HEK293 (cell line): ENCODE results near the gene ITPKB.

ENCODE experiments used
- EGR2 ChIP-seq: fragments of 450-650 bp; formaldehyde crosslinking; IDR thresholded peaks from 2 replicates; pipeline ENCODE4 v1.5.1; 2016; ENCODE audit warnings: low read depth, missing biosample characterization, missing genetic modification characterization
- GLIS1 ChIP-seq: fragments of 450-650 bp; formaldehyde crosslinking; IDR thresholded peaks from 2 replicates; pipeline ENCODE4 v1.5.1; 2016; ENCODE audit warnings: missing biosample characterization, missing genetic modification characterization
- KLF10 ChIP-seq: fragments of 450-650 bp; IDR thresholded peaks from 2 replicates; pipeline ENCODE4 v1.5.1; 2018; ENCODE audit warnings: missing biosample characterization, mild to moderate bottlenecking, missing genetic modification characterization
- KLF17 ChIP-seq: fragments of 450-650 bp; formaldehyde crosslinking; IDR thresholded peaks from 2 replicates; pipeline ENCODE4 v1.5.1; 2016; ENCODE audit warnings: missing biosample characterization, missing genetic modification characterization
- MEIS1 ChIP-seq: sonication (generic); formaldehyde crosslinking; IDR thresholded peaks from 2 replicates; pipeline ENCODE4 v1.8.1; 2022; ENCODE audit warnings: missing genetic modification reagents, mild to moderate bottlenecking, borderline replicate concordance
- TSHZ1 ChIP-seq: fragments of 450-650 bp; formaldehyde crosslinking; IDR thresholded peaks from 2 replicates; pipeline ENCODE4 v1.5.1; 2016; ENCODE audit warnings: missing biosample characterization, missing genetic modification characterization, borderline replicate concordance
- ZBTB1 ChIP-seq: fragments of 450-650 bp; formaldehyde crosslinking; IDR thresholded peaks from 2 replicates; pipeline ENCODE4 v1.5.1; 2016; ENCODE audit warnings: missing biosample characterization, missing genetic modification characterization
- ZFHX2 ChIP-seq: fragments of 450-650 bp; formaldehyde crosslinking; conservative IDR thresholded peaks from 2 replicates; pipeline ENCODE4 v1.5.1; 2016; ENCODE audit warnings: missing biosample characterization, missing genetic modification characterization
- ZFP41 ChIP-seq: fragments of 450-650 bp; formaldehyde crosslinking; IDR thresholded peaks from 2 replicates; pipeline ENCODE4 v1.5.1; 2016; ENCODE audit warnings: missing biosample characterization, missing genetic modification characterization, borderline replicate concordance
- ZNF175 ChIP-seq: fragments of 450-650 bp; formaldehyde crosslinking; IDR thresholded peaks from 2 replicates; pipeline ENCODE4 v1.5.1; 2016; ENCODE audit warnings: missing biosample characterization, missing genetic modification characterization
- ZNF2 ChIP-seq: fragments of 450-650 bp; formaldehyde crosslinking; IDR thresholded peaks from 2 replicates; pipeline ENCODE4 v1.5.1; 2016; ENCODE audit warnings: missing biosample characterization, missing genetic modification characterization
- ZNF214 ChIP-seq: fragments of 450-650 bp; formaldehyde crosslinking; IDR thresholded peaks from 2 replicates; pipeline ENCODE4 v1.5.1; 2017; ENCODE audit warnings: missing biosample characterization, mild to moderate bottlenecking, missing genetic modification characterization, borderline replicate concordance
- ZNF24 ChIP-seq: fragments of 450-650 bp; formaldehyde crosslinking; IDR thresholded peaks from 2 replicates; pipeline ENCODE4 v1.5.1; 2016; ENCODE audit warnings: missing biosample characterization, missing genetic modification characterization
- ZNF350 ChIP-seq: fragments of 450-650 bp; formaldehyde crosslinking; IDR thresholded peaks from 2 replicates; pipeline ENCODE4 v1.5.0; 2017; ENCODE audit warnings: missing biosample characterization, mild to moderate bottlenecking, missing genetic modification characterization
- ZNF416 ChIP-seq: fragments of 450-650 bp; formaldehyde crosslinking; IDR thresholded peaks from 2 replicates; pipeline ENCODE4 v1.5.1; 2016; ENCODE audit warnings: missing biosample characterization, missing genetic modification characterization
- ZNF473 ChIP-seq: fragments of 450-650 bp; formaldehyde crosslinking; IDR thresholded peaks from 2 replicates; pipeline ENCODE4 v1.5.1; 2017; ENCODE audit warnings: missing biosample characterization, missing genetic modification characterization
- ZNF514 ChIP-seq: fragments of 450-650 bp; formaldehyde crosslinking; IDR thresholded peaks from 2 replicates; pipeline ENCODE4 v1.5.1; 2016; ENCODE audit warnings: missing biosample characterization, missing genetic modification characterization
- ZNF530 ChIP-seq: fragments of 450-650 bp; formaldehyde crosslinking; IDR thresholded peaks from 2 replicates; pipeline ENCODE4 v1.5.1; 2016; ENCODE audit warnings: low read depth, missing biosample characterization, missing genetic modification characterization
- ZNF555 ChIP-seq: fragments of 450-650 bp; formaldehyde crosslinking; conservative IDR thresholded peaks from 2 replicates; pipeline ENCODE4 v1.5.1; 2017; ENCODE audit warnings: missing biosample characterization, mild to moderate bottlenecking, missing genetic modification characterization, inconsistent platforms
- ZNF639 ChIP-seq: fragments of 450-650 bp; formaldehyde crosslinking; IDR thresholded peaks from 2 replicates; pipeline ENCODE4 v1.5.1; 2016; ENCODE audit warnings: missing biosample characterization, missing genetic modification characterization
- ZNF677 ChIP-seq: fragments of 450-650 bp; IDR thresholded peaks from 2 replicates; pipeline ENCODE4 v1.5.0; 2018; ENCODE audit warnings: missing biosample characterization, mild to moderate bottlenecking, missing genetic modification characterization, moderate library complexity
- ZNF701 ChIP-seq: fragments of 450-650 bp; formaldehyde crosslinking; IDR thresholded peaks from 2 replicates; pipeline ENCODE4 v1.5.1; 2016; ENCODE audit warnings: missing biosample characterization, missing genetic modification characterization
- ZNF747 ChIP-seq: fragments of 450-650 bp; formaldehyde crosslinking; IDR thresholded peaks from 2 replicates; pipeline ENCODE4 v1.5.1; 2016; ENCODE audit warnings: missing biosample characterization, missing genetic modification characterization
- ZNF768 ChIP-seq: fragments of 450-650 bp; formaldehyde crosslinking; IDR thresholded peaks from 2 replicates; pipeline ENCODE4 v1.5.1; 2018; ENCODE audit warnings: missing biosample characterization, mild to moderate bottlenecking, missing genetic modification characterization
- ZNF837 ChIP-seq: fragments of 450-650 bp; formaldehyde crosslinking; IDR thresholded peaks from 2 replicates; pipeline ENCODE4 v1.5.1; 2016; ENCODE audit warnings: missing biosample characterization, missing genetic modification characterization
- ZNF843 ChIP-seq: fragments of 450-650 bp; formaldehyde crosslinking; IDR thresholded peaks from 2 replicates; pipeline ENCODE4 v1.5.1; 2016; ENCODE audit warnings: missing biosample characterization, missing genetic modification characterization
- TF ChIP-seq, protein P1 (sequence below): fragments of 450-650 bp; formaldehyde crosslinking; IDR thresholded peaks from 2 replicates; pipeline ENCODE4 v1.5.1; 2016; ENCODE audit warnings: missing biosample characterization, missing genetic modification characterization
- TF ChIP-seq, protein P2 (sequence below): fragments of 450-650 bp; formaldehyde crosslinking; IDR thresholded peaks from 2 replicates; pipeline ENCODE4 v1.5.1; 2017; ENCODE audit warnings: missing biosample characterization, missing genetic modification characterization
- TF ChIP-seq, protein P3 (sequence below): fragments of 450-650 bp; formaldehyde crosslinking; IDR thresholded peaks from 2 replicates; pipeline ENCODE4 v1.5.1; 2016; ENCODE audit warnings: missing biosample characterization, missing genetic modification characterization

The ITPKB gene

GRCh38 chr1:226778657-226779058 is 39.6 kb upstream of the ITPKB start (continued):
- TF ChIP-seq TSHZ1 = peak; percentile 93
- TF ChIP-seq, protein P1, sequence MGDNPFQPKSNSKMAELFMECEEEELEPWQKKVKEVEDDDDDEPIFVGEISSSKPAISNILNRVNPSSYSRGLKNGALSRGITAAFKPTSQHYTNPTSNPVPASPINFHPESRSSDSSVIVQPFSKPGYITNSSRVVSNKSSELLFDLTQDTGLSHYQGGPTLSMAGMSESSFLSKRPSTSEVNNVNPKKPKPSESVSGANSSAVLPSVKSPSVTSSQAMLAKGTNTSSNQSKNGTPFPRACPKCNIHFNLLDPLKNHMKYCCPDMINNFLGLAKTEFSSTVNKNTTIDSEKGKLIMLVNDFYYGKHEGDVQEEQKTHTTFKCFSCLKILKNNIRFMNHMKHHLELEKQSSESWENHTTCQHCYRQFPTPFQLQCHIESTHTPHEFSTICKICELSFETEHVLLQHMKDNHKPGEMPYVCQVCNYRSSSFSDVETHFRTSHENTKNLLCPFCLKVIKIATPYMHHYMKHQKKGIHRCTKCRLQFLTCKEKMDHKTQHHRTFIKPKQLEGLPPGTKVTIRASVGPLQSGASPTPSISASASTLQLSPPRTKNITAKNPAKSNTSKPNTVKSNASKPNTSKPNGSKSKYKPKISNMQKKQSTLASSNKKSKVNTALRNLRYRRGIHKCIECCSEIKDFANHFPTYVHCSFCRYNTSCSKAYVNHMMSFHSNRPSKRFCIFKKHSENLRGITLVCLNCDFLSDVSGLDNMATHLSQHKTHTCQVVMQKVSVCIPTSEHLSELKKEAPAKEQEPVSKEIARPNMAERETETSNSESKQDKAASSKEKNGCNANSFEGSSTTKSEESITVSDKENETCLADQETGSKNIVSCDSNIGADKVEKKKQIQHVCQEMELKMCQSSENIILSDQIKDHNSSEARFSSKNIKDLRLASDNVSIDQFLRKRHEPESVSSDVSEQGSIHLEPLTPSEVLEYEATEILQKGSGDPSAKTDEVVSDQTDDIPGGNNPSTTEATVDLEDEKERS (tag by site-specific recombination) = no peak
- TF ChIP-seq ZNF768 (tag by site-specific recombination) = 0 out of 2 replicates have a peak, but pooled peaks have one; percentile 22
- peak; percentile 91 for TF ChIP-seq MEIS1
- TF ChIP-seq ZNF214 = no peak
- no peak for TF ChIP-seq ZNF837 (tag by site-specific recombination)
- 0 out of 2 replicates have a peak, but pooled peaks have one; percentile 45 for TF ChIP-seq KLF10 (tag by site-specific recombination)
- no peak for TF ChIP-seq ZNF175 (tag by site-specific recombination)
- TF ChIP-seq ZNF473 (tag by site-specific recombination) = no peak
- peak; percentile 46; the same call in 1 of the 2 replicates for TF ChIP-seq ZNF2 (tag by site-specific recombination)
- TF ChIP-seq ZFP41 = no peak
- no peak for TF ChIP-seq ZNF555
- TF ChIP-seq, protein P2, sequence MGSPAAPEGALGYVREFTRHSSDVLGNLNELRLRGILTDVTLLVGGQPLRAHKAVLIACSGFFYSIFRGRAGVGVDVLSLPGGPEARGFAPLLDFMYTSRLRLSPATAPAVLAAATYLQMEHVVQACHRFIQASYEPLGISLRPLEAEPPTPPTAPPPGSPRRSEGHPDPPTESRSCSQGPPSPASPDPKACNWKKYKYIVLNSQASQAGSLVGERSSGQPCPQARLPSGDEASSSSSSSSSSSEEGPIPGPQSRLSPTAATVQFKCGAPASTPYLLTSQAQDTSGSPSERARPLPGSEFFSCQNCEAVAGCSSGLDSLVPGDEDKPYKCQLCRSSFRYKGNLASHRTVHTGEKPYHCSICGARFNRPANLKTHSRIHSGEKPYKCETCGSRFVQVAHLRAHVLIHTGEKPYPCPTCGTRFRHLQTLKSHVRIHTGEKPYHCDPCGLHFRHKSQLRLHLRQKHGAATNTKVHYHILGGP = no peak
- no peak for TF ChIP-seq ZNF530
- TF ChIP-seq ZNF350 (tag by site-specific recombination) = peak; percentile 68; the same call in 1 of the 2 replicates
- TF ChIP-seq ZNF677 (tag by site-specific recombination) = no peak
- TF ChIP-seq ZBTB1 (tag by site-specific recombination) = no peak
- TF ChIP-seq ZNF701 (tag by site-specific recombination) = no peak
- peak; percentile 91 for TF ChIP-seq ZNF843 (tag by site-specific recombination)
- TF ChIP-seq, protein P3, sequence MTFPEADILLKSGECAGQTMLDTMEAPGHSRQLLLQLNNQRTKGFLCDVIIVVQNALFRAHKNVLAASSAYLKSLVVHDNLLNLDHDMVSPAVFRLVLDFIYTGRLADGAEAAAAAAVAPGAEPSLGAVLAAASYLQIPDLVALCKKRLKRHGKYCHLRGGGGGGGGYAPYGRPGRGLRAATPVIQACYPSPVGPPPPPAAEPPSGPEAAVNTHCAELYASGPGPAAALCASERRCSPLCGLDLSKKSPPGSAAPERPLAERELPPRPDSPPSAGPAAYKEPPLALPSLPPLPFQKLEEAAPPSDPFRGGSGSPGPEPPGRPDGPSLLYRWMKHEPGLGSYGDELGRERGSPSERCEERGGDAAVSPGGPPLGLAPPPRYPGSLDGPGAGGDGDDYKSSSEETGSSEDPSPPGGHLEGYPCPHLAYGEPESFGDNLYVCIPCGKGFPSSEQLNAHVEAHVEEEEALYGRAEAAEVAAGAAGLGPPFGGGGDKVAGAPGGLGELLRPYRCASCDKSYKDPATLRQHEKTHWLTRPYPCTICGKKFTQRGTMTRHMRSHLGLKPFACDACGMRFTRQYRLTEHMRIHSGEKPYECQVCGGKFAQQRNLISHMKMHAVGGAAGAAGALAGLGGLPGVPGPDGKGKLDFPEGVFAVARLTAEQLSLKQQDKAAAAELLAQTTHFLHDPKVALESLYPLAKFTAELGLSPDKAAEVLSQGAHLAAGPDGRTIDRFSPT = no peak
- 0 out of 2 replicates have a peak, but pooled peaks have one; percentile 24 for TF ChIP-seq KLF17
- no peak for TF ChIP-seq ZNF416 (tag by site-specific recombination)
- peak; percentile 84 for TF ChIP-seq EGR2 (tag by site-specific recombination)
- TF ChIP-seq ZNF639 (tag by site-specific recombination) = peak; percentile 41; the same call in 1 of the 2 replicates
- TF ChIP-seq ZNF24 (tag by site-specific recombination) = peak; percentile 68; the same call in 1 of the 2 replicates
- peak; percentile 92 for TF ChIP-seq ZFHX2 (tag by site-specific recombination)
- peak; percentile 77 for TF ChIP-seq GLIS1 (tag by site-specific recombination)
- TF ChIP-seq ZNF747 = no peak
- TF ChIP-seq ZNF514 (tag by site-specific recombination) = no peak
